Measurements from ENCODE around the gene UBE2I.

Gene UBE2I

GRCh38 chr16:1344499-1344898, 35.1 kb downstream of the UBE2I start:
- DNase-seq, result no peak

GRCh38 chr16:1345087-1345486, 35.7 kb downstream of the UBE2I start:
- no peak for DNase-seq

- DNase-seq, result no peak
These were observed 36.4 kb downstream of the UBE2I start for GRCh38 chr16:1345651-1346421.

GRCh38 chr16:1346422-1347285, 37.2 kb downstream of the UBE2I start:
- DNase-seq, result no peak

- no peak for DNase-seq
These were observed 37.9 kb downstream of the UBE2I start for GRCh38 chr16:1347286-1347855.

- DNase-seq, result no peak
These were observed 38.5 kb downstream of the UBE2I start for GRCh38 chr16:1347962-1348361.

GRCh38 chr16:1348441-1348840, 39.0 kb downstream of the UBE2I start:
- no peak for DNase-seq

GRCh38 chr16:1348926-1349325, 39.5 kb downstream of the UBE2I start:
- DNase-seq, result no peak

GRCh38 chr16:1349351-1349750, 39.9 kb downstream of the UBE2I start:
- DNase-seq, result no peak

- DNase-seq, result no peak
These were observed 40.5 kb downstream of the UBE2I start for GRCh38 chr16:1349951-1350350.

GRCh38 chr16:1350691-1351090, 41.3 kb downstream of the UBE2I start:
- DNase-seq, result no peak

GRCh38 chr16:1351215-1351581, 41.8 kb downstream of the UBE2I start:
- DNase-seq, result peak in 1 of 2 experiments; percentile 14

- DNase-seq, result peak; percentile 61 to 70
These were observed 42.3 kb downstream of the UBE2I start, which contains the start of the genes GNPTG and TSR3 for GRCh38 chr16:1351582-1352362. TSS of gene GNPTG (plus strand) at chr16:1351931. CDS start at chr16:1351966, 35 bp downstream. TSS of gene TSR3 (minus strand) at chr16:1351878. CDS start at chr16:1351804, 74 bp downstream.

- DNase-seq, result no peak
These were observed 45.5 kb downstream of the UBE2I start for GRCh38 chr16:1354815-1355540.

GRCh38 chr16:1355591-1355990, 46.2 kb downstream of the UBE2I start:
- no peak for DNase-seq

GRCh38 chr16:1356061-1356900, 46.8 kb downstream of the UBE2I start:
- DNase-seq, result no peak

- DNase-seq, result no peak
These were observed 48.6 kb downstream of the UBE2I start for GRCh38 chr16:1357906-1358566.

- DNase-seq, result no peak
These were observed 52.4 kb downstream of the UBE2I start for GRCh38 chr16:1361685-1362360.

- no peak for DNase-seq
These were observed 53.4 kb downstream of the UBE2I start for GRCh38 chr16:1362807-1363206.

GRCh38 chr16:1363501-1364041, 54.1 kb downstream of the UBE2I start:
- peak; percentile 59 to 60 for DNase-seq

Measured in activated CD4-positive, alpha-beta T cell treated with anti-CD3 and anti-CD28 coated beads, Interleukin-2, amount 50 U/mL, for 4 hours (primary cell).